H9 (cell line): ENCODE data around the gene EPHA4. TPM values are rescaled to one million over a fixed set of nuclear protein-coding genes. Genes with fewer than 3 reads are reported as not detected.

ENCODE experiments used
- DNase-seq: peaks from one replicate; pipeline ENCODE4 v3.0.0-alpha.2; 2017
- H2AFZ ChIP-seq: one replicate; pipeline ENCODE4 v1.6.1; 2013; ENCODE audit warnings: mild to moderate bottlenecking, low read length, control low read depth, moderate library complexity
- H2AK5ac ChIP-seq: 2 replicates; pipeline ENCODE4 v1.6.1; 2013; ENCODE audit warnings: low read length, control low read depth, mixed read lengths; ENCODE audit not compliant: insufficient read length
- H2BK120ac ChIP-seq: one replicate; pipeline ENCODE4 v1.6.1; 2013; ENCODE audit warnings: low read depth, mild to moderate bottlenecking, low read length, control low read depth, inconsistent platforms; ENCODE audit not compliant: poor library complexity, severe bottlenecking
- H2BK12ac ChIP-seq: 2 replicates; pipeline ENCODE4 v1.6.1; 2013; ENCODE audit warnings: low read length, control low read depth, mixed read lengths, low read depth; ENCODE audit not compliant: insufficient read length
- H2BK15ac ChIP-seq: 2 replicates; pipeline ENCODE4 v1.6.1; 2013; ENCODE audit warnings: low read depth, low read length, control low read depth
- H2BK20ac ChIP-seq: one replicate; pipeline ENCODE4 v1.6.1; 2013; ENCODE audit warnings: low read depth, mild to moderate bottlenecking, low read length, control low read depth, inconsistent platforms; ENCODE audit not compliant: poor library complexity, severe bottlenecking
- H2BK5ac ChIP-seq: 2 replicates; pipeline ENCODE4 v1.6.1; 2013; ENCODE audit warnings: low read length, control low read depth, mixed read lengths; ENCODE audit not compliant: insufficient read length
- H3K14ac ChIP-seq: 2 replicates; pipeline ENCODE4 v1.6.1; 2013; ENCODE audit warnings: low read length, control low read depth; ENCODE audit not compliant: insufficient read depth
- H3K18ac ChIP-seq: 2 replicates; pipeline ENCODE4 v1.6.1; 2013; ENCODE audit warnings: low read depth, mild to moderate bottlenecking, mixed read lengths, low read length, control low read depth; ENCODE audit not compliant: insufficient read length
- H3K23ac ChIP-seq: 2 replicates; pipeline ENCODE4 v1.6.1; 2013; ENCODE audit warnings: low read length, control low read depth, mixed read lengths, low read depth; ENCODE audit not compliant: insufficient read length
- H3K23me2 ChIP-seq: 2 replicates; pipeline ENCODE4 v1.6.1; 2013; ENCODE audit warnings: low read depth, mild to moderate bottlenecking, mixed read lengths, low read length, control low read depth; ENCODE audit not compliant: insufficient read length, poor library complexity, severe bottlenecking
- H3K27ac ChIP-seq: 2 replicates; pipeline ENCODE4 v1.5.1; 2013; ENCODE audit warnings: low read length, control low read depth, mixed read lengths, low read depth; ENCODE audit not compliant: insufficient read length
- H3K27me3 ChIP-seq: 2 replicates; pipeline ENCODE4 v1.6.1; 2013; ENCODE audit warnings: low read length, control low read depth, inconsistent platforms; ENCODE audit not compliant: insufficient read depth
- H3K4ac ChIP-seq: 2 replicates; pipeline ENCODE4 v1.6.1; 2013; ENCODE audit warnings: low read depth, mild to moderate bottlenecking, control low read depth, inconsistent platforms, low read length, moderate library complexity
- H3K4me1 ChIP-seq: 2 replicates; pipeline ENCODE4 v1.6.1; 2013; ENCODE audit warnings: low read length, control low read depth, inconsistent platforms; ENCODE audit not compliant: insufficient read depth
- H3K4me2 ChIP-seq: 2 replicates; pipeline ENCODE4 v1.6.1; 2013; ENCODE audit warnings: low read length, control low read depth, mixed read lengths; ENCODE audit not compliant: insufficient read length, insufficient read depth
- H3K56ac ChIP-seq: 2 replicates; pipeline ENCODE4 v1.6.1; 2013; ENCODE audit warnings: low read depth, mild to moderate bottlenecking, mixed read lengths, low read length, control low read depth; ENCODE audit not compliant: insufficient read length
- H3K79me1 ChIP-seq: 2 replicates; pipeline ENCODE4 v1.6.1; 2013; ENCODE audit warnings: low read depth, mild to moderate bottlenecking, moderate library complexity, low read length, control low read depth, inconsistent platforms; ENCODE audit not compliant: insufficient read depth, poor library complexity, severe bottlenecking
- H3K79me2 ChIP-seq: 2 replicates; pipeline ENCODE4 v1.6.1; 2013; ENCODE audit warnings: low read length, control low read depth, inconsistent platforms; ENCODE audit not compliant: insufficient read depth
- H3K9ac ChIP-seq: 2 replicates; pipeline ENCODE4 v1.6.1; 2013; ENCODE audit warnings: low read length, control low read depth, mixed read lengths; ENCODE audit not compliant: insufficient read length; ENCODE audit errors: extremely low read depth
- H3K9me3 ChIP-seq: one replicate; pipeline ENCODE4 v1.6.1; 2013; ENCODE audit warnings: low read depth, low read length, inconsistent platforms; ENCODE audit not compliant: control insufficient read depth
- H3T11ph ChIP-seq: one replicate; pipeline ENCODE4 v1.6.1; 2013; ENCODE audit warnings: mild to moderate bottlenecking, low read length, control low read depth, inconsistent platforms
- H4K20me1 ChIP-seq: one replicate; pipeline ENCODE4 v1.6.1; 2013; ENCODE audit not compliant: control insufficient read depth, insufficient read length, insufficient read depth
- H4K5ac ChIP-seq: 2 replicates; pipeline ENCODE4 v1.6.1; 2013; ENCODE audit warnings: low read depth, mild to moderate bottlenecking, mixed read lengths, low read length, control low read depth; ENCODE audit not compliant: insufficient read length
- H4K8ac ChIP-seq: replicated peaks from 2 replicates; pipeline ENCODE4 v1.6.1; 2013; ENCODE audit warnings: low read length, control low read depth, mixed read lengths, low read depth; ENCODE audit not compliant: insufficient read length
- H4K91ac ChIP-seq: 2 replicates; pipeline ENCODE4 v1.6.1; 2013; ENCODE audit warnings: low read depth, mild to moderate bottlenecking, moderate library complexity, mixed read lengths, low read length, control low read depth; ENCODE audit not compliant: insufficient read length
- H3K27ac Mint-ChIP-seq, 3 experiments: 2 replicates in 2 of 3; 3 replicates in 1 of 3; pipeline ENCODE4 v1.8.0; 2020 to 2021; ENCODE audit warnings: mixed read lengths in 3 of 3, mild to moderate bottlenecking in 1 of 3, moderate library complexity in 1 of 3
- H3K27me3 Mint-ChIP-seq: 2 replicates; pipeline ENCODE4 v1.8.0; 2021; ENCODE audit warnings: low read depth, mild to moderate bottlenecking, moderate library complexity, mixed read lengths
- H3K36me3 Mint-ChIP-seq, 3 experiments: 2 replicates in 2 of 3; 3 replicates in 1 of 3; pipeline ENCODE4 v1.8.0; 2020 to 2021; ENCODE audit warnings: low read depth in 3 of 3, mixed read lengths in 3 of 3; ENCODE audit not compliant: insufficient read depth in 1 of 3
- H3K4me1 Mint-ChIP-seq, 2 experiments: 2 replicates each; pipeline ENCODE4 v1.8.0; 2020; ENCODE audit warnings: mixed read lengths in 2 of 2
- H3K4me3 Mint-ChIP-seq, 2 experiments: 2 replicates in 1 of 2; 3 replicates in 1 of 2; pipeline ENCODE4 v1.8.0; 2020 to 2021; ENCODE audit warnings: mild to moderate bottlenecking in 2 of 2, mixed read lengths in 2 of 2, moderate library complexity in 1 of 2
- H3K9me3 Mint-ChIP-seq, 2 experiments: 2 replicates in 1 of 2; 3 replicates in 1 of 2; pipeline ENCODE4 v1.8.0; 2020; ENCODE audit warnings: mild to moderate bottlenecking in 2 of 2, mixed read lengths in 2 of 2, moderate library complexity in 1 of 2
- WGBS: extraction: QIAGEN DNeasy Blood & Tissue Kit; methylation state at CpG from one replicate; pipeline ENCODE4 v1.1.7; 2013; ENCODE audit warnings: missing lambda C conversion rate, low lambda C conversion rate, mixed read lengths; ENCODE audit not compliant: insufficient read length; ENCODE audit errors: extremely low coverage; 5-methylcytosine and 5-hydroxymethylcytosine counted together
- total RNA-seq: library from RNA; stranded (reverse); gene quantifications from 2 replicates; pipeline ENCODE4 v1.2.1, GENCODE V29; 2021
- TF ChIP-seq, protein P1 (sequence below): fragments of 200-600 bp; sonication (generic); conservative IDR thresholded peaks from 3 replicates; pipeline ENCODE4 v1.8.0; 2021; ENCODE audit warnings: antibody characterized with exemption, mild to moderate bottlenecking

Gene EPHA4
- total RNA-seq, 1 experiment from 2014 or later, result 25.1 TPM

DNA sequence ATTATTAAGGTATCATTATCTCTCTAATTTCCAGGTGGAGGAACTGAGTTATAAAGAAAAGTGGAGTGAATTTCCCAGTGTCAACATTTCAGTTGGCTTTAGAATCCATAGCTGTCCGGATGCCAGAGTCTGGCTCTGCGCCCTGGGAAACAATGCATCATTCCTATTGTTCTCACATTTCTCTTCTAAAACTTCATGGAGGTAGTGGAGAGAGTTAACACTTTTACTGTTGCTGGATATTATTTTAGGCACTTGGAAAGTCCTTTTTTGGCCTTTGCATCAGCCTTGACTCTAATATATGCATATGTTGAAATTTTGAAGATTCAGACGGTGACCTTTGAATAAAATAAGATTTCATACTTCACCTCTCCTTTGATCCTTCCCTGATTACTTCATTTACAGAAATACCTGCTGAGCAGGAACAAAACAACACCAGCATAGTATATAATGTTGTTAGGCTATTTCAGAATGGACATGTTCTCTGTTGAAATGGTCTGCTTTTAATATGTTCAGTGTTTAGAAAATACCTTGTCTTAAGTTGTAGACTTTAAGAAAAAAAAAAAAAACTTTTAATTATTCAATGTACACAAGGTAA is 148.8 kb downstream of the EPHA4 start:
- no peak overlapping the region for H2BK120ac ChIP-seq
- no peak overlapping the region for H2AK5ac ChIP-seq
- no peaks in the 10 kb centered on the region for H3K27me3 ChIP-seq
- no peak overlapping the region for H2BK20ac ChIP-seq
- H3K23me2 ChIP-seq, result no peaks in the 10 kb centered on the region
- Mint-ChIP-seq H3K36me3 (peaks cover 8 to 48% (median 26%) of the 10 kb centered on the region in 3 experiments; a peak in 6 of 7 replicates), H3K27ac (no peak overlapping the region), H3K4me1 (peaks cover 9 to 12% of the 10 kb centered on the region in 2 experiments), H3K4me3 (no peak overlapping the region), H3K27me3 (no peaks in the 10 kb centered on the region), H3K9me3 (no peaks in the 10 kb centered on the region)
- no peaks in the 10 kb centered on the region for H3K4me1 ChIP-seq
- no peak overlapping the region for H3K9ac ChIP-seq
- no peak overlapping the region for H3K23ac ChIP-seq
- no peaks in the 10 kb centered on the region for H3K79me2 ChIP-seq
- H4K20me1 ChIP-seq, result no peaks in the 10 kb centered on the region
- H2AFZ ChIP-seq, result no peak overlapping the region
- H3K14ac ChIP-seq, result no peak overlapping the region
- H4K5ac ChIP-seq, result no peak overlapping the region
- H2BK15ac ChIP-seq, result no peak overlapping the region
- no CpG with 5 or more reads among the region's 3 CpGs for WGBS
- H3K18ac ChIP-seq, result no peak overlapping the region
- DNase-seq, result no peak
- no peak overlapping the region for H4K8ac ChIP-seq
- no peak overlapping the region for H3K4me2 ChIP-seq
- H3K9me3 ChIP-seq, result no peaks in the 10 kb centered on the region
- TF ChIP-seq, protein P1, sequence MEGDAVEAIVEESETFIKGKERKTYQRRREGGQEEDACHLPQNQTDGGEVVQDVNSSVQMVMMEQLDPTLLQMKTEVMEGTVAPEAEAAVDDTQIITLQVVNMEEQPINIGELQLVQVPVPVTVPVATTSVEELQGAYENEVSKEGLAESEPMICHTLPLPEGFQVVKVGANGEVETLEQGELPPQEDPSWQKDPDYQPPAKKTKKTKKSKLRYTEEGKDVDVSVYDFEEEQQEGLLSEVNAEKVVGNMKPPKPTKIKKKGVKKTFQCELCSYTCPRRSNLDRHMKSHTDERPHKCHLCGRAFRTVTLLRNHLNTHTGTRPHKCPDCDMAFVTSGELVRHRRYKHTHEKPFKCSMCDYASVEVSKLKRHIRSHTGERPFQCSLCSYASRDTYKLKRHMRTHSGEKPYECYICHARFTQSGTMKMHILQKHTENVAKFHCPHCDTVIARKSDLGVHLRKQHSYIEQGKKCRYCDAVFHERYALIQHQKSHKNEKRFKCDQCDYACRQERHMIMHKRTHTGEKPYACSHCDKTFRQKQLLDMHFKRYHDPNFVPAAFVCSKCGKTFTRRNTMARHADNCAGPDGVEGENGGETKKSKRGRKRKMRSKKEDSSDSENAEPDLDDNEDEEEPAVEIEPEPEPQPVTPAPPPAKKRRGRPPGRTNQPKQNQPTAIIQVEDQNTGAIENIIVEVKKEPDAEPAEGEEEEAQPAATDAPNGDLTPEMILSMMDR, result no peak
- H2BK5ac ChIP-seq, result no peak overlapping the region
- H3K79me1 ChIP-seq, result no peaks in the 10 kb centered on the region
- H3T11ph ChIP-seq, result no peak overlapping the region
- H2BK12ac ChIP-seq, result no peak overlapping the region
- H3K4ac ChIP-seq, result no peak overlapping the region
- no peak overlapping the region for H4K91ac ChIP-seq
- H3K27ac ChIP-seq, result no peak overlapping the region
- H3K56ac ChIP-seq, result no peak overlapping the region
